Choroid plexus epithelial cell (primary cell): ENCODE results near the gene LIPC.

ENCODE experiments used
- DNase-seq: peaks from one replicate; pipeline ENCODE4 v3.0.0-alpha.2; 2010; ENCODE audit warnings: low read depth
- H3K4me3 ChIP-seq: 2 replicates; pipeline ENCODE4 v1.5.1; 2011; ENCODE audit warnings: low read depth, mild to moderate bottlenecking, control low read depth, low read length, moderate library complexity
- TF ChIP-seq, protein P1 (sequence below): conservative IDR thresholded peaks from 2 replicates; pipeline ENCODE4 v1.5.1; 2011; ENCODE audit warnings: low read depth, mild to moderate bottlenecking, control low read depth, inconsistent platforms, low read length, moderate library complexity

LIPC gene

DNA sequence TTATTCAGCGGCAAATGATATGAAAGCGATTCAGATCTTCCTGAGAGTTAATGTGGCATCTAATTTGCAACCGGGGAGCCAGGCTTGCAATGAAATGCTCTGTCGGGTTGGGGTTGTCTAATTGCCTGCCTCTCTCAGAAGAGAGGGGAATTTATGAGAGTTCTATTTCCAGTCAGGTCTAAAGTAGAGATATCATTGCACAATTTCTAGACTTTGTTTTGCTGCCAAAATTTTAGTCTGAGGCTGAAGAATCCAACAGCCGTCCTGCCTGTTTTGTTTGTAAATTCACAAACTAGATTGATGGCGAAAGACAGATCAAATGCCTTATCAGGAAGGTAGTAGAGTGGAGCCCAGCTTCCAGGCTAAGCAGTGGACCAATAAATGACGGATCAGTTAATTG is 610 bp downstream of the LIPC start:
- TF ChIP-seq, protein P1, sequence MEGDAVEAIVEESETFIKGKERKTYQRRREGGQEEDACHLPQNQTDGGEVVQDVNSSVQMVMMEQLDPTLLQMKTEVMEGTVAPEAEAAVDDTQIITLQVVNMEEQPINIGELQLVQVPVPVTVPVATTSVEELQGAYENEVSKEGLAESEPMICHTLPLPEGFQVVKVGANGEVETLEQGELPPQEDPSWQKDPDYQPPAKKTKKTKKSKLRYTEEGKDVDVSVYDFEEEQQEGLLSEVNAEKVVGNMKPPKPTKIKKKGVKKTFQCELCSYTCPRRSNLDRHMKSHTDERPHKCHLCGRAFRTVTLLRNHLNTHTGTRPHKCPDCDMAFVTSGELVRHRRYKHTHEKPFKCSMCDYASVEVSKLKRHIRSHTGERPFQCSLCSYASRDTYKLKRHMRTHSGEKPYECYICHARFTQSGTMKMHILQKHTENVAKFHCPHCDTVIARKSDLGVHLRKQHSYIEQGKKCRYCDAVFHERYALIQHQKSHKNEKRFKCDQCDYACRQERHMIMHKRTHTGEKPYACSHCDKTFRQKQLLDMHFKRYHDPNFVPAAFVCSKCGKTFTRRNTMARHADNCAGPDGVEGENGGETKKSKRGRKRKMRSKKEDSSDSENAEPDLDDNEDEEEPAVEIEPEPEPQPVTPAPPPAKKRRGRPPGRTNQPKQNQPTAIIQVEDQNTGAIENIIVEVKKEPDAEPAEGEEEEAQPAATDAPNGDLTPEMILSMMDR: no peak
- peak; percentile 66 for DNase-seq
- H3K4me3 ChIP-seq: no peak overlapping the region

DNA sequence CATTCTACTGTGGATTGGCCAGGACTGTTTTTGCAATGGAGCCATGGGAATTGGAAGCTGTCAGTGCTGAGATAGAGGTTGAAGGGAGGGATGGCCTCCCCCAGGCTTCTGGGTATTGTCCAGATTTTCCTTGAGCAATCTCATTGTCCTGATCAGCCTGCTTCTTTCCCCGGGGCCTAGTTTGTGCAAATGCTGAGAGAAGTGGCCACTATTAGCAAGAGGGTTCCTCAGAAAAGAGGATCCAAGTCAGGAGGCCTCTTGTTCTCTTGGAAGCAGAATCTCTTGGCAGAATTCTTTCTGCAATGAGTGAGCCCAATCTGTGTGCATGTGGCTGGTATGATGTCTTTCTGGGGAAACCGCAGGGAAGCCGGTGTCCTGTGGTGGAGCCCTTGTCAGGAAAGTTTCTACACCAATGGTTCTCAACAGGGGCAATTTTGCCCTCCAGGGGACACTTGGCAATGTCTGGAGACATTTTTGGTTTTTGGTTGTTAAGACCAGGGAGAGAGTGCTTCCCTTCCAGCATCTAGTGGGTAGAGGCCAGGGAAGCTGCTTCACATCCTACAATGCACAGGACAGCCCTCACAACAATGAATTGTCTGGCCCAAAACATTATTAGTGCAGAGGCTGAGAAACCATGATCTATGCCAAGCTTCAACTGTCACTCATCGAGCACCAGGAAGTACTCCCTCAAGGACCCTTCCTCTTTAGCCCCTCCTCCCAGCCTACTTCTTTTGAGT is 2.0 kb downstream of the LIPC start:
- TF ChIP-seq, protein P1: no peak
- DNase-seq: no peak
- H3K4me3 ChIP-seq: no peak overlapping the region

DNA sequence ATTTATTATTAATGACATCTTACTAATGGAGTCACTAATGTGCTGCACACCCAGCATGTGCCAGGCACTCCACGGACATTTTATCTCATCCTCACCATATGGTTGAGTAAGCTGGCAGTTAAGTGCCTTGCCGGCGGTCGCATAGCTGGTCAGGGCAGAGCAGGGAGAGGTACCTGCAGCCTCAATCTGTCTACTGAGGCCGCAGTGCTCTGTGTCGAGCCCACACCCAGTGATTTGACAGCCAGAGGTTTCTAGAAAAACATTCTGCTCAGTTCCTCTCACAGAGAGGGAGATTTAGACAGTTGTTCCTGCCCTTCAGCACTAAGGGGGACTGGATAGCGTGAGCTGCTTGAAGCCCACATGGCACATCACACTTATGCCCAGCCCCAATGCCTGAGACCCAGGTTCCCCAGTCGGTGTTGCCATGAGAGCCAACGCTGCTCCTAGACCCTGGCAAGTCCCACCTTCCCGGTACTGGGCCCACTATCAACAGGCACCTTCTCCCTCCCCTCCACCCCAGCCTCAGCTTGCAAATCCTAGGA is 2.6 kb downstream of the LIPC start:
- DNase-seq: no peak
- TF ChIP-seq, protein P1: no peak
- H3K4me3 ChIP-seq: no peak overlapping the region

DNA sequence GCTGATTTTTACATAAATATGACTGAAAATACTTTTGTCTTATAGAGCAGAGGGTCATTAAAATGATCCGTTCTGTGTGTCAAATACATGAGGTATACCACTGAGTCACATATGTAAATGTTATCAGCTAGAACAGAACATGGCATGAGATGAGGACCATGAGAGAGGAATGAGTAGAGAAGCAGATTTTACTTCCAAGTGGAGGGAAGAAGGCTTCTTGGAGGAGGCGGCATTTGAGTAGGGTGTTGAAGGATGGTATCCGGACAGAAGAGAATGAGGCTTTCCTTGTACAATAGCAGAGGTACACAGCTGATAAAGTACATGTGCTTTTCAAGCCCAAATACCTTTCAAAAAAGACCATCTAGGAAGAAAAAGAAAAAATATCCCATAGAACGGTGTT is 4.8 kb downstream of the LIPC start:
- TF ChIP-seq, protein P1: no peak
- no peak overlapping the region for H3K4me3 ChIP-seq
- DNase-seq: no peak

DNA sequence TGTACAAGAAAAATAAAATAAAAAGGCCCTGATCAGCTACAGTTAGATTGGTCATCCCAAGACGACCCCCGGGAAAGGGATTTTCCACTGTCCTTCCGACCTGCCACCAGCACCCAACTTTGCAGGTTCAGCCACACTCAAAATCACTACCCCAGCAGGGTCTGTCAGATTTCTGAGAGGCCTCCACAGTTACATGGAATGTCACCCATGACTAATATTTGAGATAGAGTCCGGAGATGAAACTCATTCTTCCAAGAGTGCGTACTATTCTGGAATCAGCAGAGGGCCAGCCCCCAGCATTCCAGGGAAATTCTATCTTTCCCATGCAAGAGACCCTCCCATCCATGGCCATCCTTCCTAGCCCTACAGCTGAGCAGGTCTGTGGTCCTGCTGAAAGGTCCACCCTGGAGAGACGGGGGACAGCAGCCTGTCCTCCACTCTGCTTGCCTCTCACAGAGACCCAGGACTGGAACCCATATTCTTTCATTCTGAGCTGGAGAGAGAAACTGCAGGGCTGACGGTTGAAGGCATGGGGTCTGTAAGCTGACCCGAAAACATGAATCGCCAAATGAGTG is 5.8 kb downstream of the LIPC start:
- TF ChIP-seq, protein P1: no peak
- DNase-seq: no peak
- H3K4me3 ChIP-seq: no peak overlapping the region

DNA sequence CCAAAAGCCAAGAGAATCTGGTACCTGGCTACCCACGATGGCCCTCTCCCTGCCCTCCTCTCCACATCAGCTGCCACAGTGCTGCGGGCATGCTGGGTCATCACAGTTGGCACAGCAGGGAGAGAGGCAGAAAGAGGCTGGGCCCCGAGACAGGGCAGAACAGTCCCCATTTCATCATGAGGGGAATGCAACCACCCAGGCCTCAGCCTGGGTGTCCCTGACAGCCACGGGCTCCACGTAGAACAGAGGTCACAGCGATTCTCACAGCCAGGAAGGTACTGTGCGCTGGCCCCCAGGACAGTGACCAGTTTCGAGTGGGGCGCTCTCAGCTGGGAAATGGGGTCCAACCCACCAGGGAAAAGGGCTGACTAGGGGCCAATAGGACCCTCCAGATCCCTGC is 6.3 kb downstream of the LIPC start:
- DNase-seq: no peak
- H3K4me3 ChIP-seq: no peak overlapping the region
- TF ChIP-seq, protein P1: no peak

DNA sequence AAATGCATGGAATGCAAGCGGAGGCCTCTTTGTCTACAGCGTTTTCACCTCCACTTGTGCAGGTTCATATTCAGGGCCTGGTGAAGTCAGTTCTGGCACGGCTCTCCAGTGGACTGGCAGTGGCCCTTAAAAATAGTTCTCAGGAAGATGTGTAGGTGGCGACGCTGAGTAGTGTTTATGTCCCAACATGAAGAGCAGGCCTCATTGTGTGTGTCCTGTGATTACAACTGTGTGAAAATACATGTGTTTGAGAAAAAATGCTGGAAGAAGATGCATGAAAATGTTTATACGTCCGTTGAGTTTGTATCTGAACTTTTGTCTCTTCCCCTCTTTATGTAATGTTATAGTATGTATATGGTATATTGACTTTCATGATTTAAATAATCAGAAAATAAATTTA is 7.2 kb downstream of the LIPC start:
- TF ChIP-seq, protein P1: peak; percentile 54
- no peak overlapping the region for H3K4me3 ChIP-seq
- DNase-seq: peak; percentile 77
